Smooth muscle cell (in vitro differentiated cells): ENCODE data around the gene ARID2. TPM values are rescaled to one million over a fixed set of nuclear protein-coding genes. Genes with fewer than 3 reads are reported as not detected.

ENCODE experiments used
- DNase-seq: peaks from one replicate; lab custom pipeline; 2025; ENCODE audit not compliant: unreplicated experiment; lab: John Stamatoyannopoulos, UW
- H2AFZ ChIP-seq: fragments of 200-600 bp; sonication (generic); 2 replicates; pipeline ENCODE4 v1.6.0; 2016; ENCODE audit warnings: antibody characterized with exemption, low read depth, mild to moderate bottlenecking
- H3F3A ChIP-seq: fragments of 200-600 bp; sonication (generic); 2 replicates; pipeline ENCODE4 v1.6.0; 2017; ENCODE audit warnings: antibody characterized with exemption, low read depth
- H3K27ac ChIP-seq: fragments of 200-600 bp; sonication (generic); 2 replicates; pipeline ENCODE4 v1.5.1; 2016; ENCODE audit warnings: low read depth, mild to moderate bottlenecking
- H3K27me3 ChIP-seq: fragments of 200-600 bp; sonication (generic); 2 replicates; pipeline ENCODE4 v1.6.1; 2016; ENCODE audit warnings: low read depth, mild to moderate bottlenecking
- H3K36me3 ChIP-seq: fragments of 200-600 bp; sonication (generic); 2 replicates; pipeline ENCODE4 v1.5.1; 2016; ENCODE audit warnings: low read depth
- H3K4me1 ChIP-seq: fragments of 200-600 bp; sonication (generic); 2 replicates; pipeline ENCODE4 v1.5.1; 2016; ENCODE audit warnings: low read depth
- H3K4me2 ChIP-seq: fragments of 200-600 bp; sonication (generic); 2 replicates; pipeline ENCODE4 v1.6.0; 2016; ENCODE audit warnings: mild to moderate bottlenecking
- H3K4me3 ChIP-seq: fragments of 200-600 bp; sonication (generic); 2 replicates; pipeline ENCODE4 v1.5.1; 2016; ENCODE audit warnings: mild to moderate bottlenecking
- H3K79me2 ChIP-seq: fragments of 200-600 bp; sonication (generic); 2 replicates; pipeline ENCODE4 v1.6.0; 2016; ENCODE audit warnings: low read depth, mild to moderate bottlenecking
- H3K9ac ChIP-seq: fragments of 200-600 bp; sonication (generic); 2 replicates; pipeline ENCODE4 v1.6.0; 2016; ENCODE audit warnings: low read depth
- H3K9me3 ChIP-seq: fragments of 200-600 bp; sonication (generic); replicated peaks from 2 replicates; pipeline ENCODE4 v1.5.1; 2016; ENCODE audit warnings: low read depth
- H4K20me1 ChIP-seq: fragments of 200-600 bp; sonication (generic); 2 replicates; pipeline ENCODE4 v1.6.0; 2016; ENCODE audit warnings: low read depth
- WGBS: methylation state at CpG from one replicate; pipeline ENCODE4 v1.1.7; 2016; ENCODE audit warnings: low lambda C conversion rate; 5-methylcytosine and 5-hydroxymethylcytosine counted together
- polyA plus RNA-seq: library from polyadenylated mRNA; unstranded; fragments of >200 nt; fragmentation: Nextera tagmentation; extraction: Ambion mirVana; gene quantifications from 2 replicates; pipeline ENCODE4 v1.2.1, GENCODE V29; 2016
- total RNA-seq: library from RNA; depleted of rRNA; stranded (reverse); fragments of >200 nt; gene quantifications from 2 replicates; pipeline ENCODE4 v1.2.3, GENCODE V29; 2014
- TF ChIP-seq, protein P1 (sequence below): fragments of 200-600 bp; sonication (generic); IDR thresholded peaks from 2 replicates; pipeline ENCODE4 v1.5.1; 2017; ENCODE audit warnings: borderline replicate concordance, mild to moderate bottlenecking, antibody characterized with exemption; ENCODE audit not compliant: insufficient read depth, poor library complexity, severe bottlenecking

The ARID2 gene
- total and polyA plus RNA-seq, 2 experiments from 2014 or later = 9.9 to 36.2 TPM

DNA sequence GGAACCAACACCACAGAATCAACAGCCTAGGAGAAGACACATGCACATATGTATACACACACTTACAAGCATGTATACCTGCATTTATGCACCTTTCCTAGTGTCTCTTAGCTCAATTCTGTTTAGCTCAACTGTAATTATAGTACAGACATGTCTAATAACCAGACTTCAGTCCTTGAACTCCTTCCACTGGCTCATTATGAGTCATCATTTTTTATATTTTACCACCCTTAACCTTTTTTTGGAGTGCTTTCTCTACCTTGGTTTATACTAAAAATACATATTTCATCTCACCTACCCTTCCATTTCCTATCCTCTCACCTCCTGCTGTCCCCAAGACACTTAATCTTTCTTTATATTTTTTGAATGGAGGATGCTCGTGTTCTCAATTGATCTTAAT lies 110.4 kb downstream of the ARID2 start:
- 100% methylated on average over 1 of the region's 1 CpG for WGBS
- no peak overlapping the region for H3K9ac ChIP-seq
- DNase-seq = no peak

DNA sequence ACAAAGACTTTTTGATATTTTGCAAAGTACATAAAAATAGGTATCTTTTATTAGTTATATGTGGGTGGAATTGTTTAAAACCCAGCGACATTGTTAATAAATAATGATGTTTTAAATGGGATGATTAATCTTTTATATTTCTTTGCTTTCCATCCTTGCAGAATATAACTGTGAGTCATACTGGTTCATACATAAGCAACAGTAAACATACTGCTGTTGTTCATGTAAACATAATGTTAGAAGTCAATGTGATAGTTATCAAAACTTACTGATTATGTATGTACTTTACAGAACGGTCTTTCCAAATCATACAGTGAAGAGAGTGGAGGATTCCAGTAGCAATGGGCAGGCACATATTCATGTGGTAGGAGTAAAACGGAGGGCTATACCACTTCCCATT lies 119.8 kb downstream of the ARID2 start:
- Histone ChIP-seq H4K20me1 (no peaks in the 10 kb centered on the region), H3K4me2 (no peak overlapping the region), H3K9me3 (no peaks in the 10 kb centered on the region), H3K27me3 (no peaks in the 10 kb centered on the region), H3K9ac (no peak overlapping the region), H2AFZ (no peak overlapping the region), H3K4me3 (no peak overlapping the region), H3K79me2 (peaks cover 2% of the 10 kb centered on the region), H3K27ac (no peak overlapping the region), H3F3A (no peaks in the 10 kb centered on the region), H3K4me1 (no peaks in the 10 kb centered on the region), H3K36me3 (peaks cover 38% of the 10 kb centered on the region)
- DNase-seq = no peak
- TF ChIP-seq, protein P1, sequence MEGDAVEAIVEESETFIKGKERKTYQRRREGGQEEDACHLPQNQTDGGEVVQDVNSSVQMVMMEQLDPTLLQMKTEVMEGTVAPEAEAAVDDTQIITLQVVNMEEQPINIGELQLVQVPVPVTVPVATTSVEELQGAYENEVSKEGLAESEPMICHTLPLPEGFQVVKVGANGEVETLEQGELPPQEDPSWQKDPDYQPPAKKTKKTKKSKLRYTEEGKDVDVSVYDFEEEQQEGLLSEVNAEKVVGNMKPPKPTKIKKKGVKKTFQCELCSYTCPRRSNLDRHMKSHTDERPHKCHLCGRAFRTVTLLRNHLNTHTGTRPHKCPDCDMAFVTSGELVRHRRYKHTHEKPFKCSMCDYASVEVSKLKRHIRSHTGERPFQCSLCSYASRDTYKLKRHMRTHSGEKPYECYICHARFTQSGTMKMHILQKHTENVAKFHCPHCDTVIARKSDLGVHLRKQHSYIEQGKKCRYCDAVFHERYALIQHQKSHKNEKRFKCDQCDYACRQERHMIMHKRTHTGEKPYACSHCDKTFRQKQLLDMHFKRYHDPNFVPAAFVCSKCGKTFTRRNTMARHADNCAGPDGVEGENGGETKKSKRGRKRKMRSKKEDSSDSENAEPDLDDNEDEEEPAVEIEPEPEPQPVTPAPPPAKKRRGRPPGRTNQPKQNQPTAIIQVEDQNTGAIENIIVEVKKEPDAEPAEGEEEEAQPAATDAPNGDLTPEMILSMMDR = no peak
- 88% methylated on average over 3 of the region's 3 CpGs for WGBS

More for the DNA sequence above, 110.4 kb downstream of the ARID2 start:
- H2AFZ ChIP-seq = no peak overlapping the region
- no peak overlapping the region for H3K4me3 ChIP-seq
- H3K79me2 ChIP-seq = peaks cover 3% of the 10 kb centered on the region
- no peaks in the 10 kb centered on the region for H3K4me1 ChIP-seq
- TF ChIP-seq, protein P1 = no peak
- peaks cover 18% of the 10 kb centered on the region for H3K36me3 ChIP-seq
- no peaks in the 10 kb centered on the region for H4K20me1 ChIP-seq
- no peaks in the 10 kb centered on the region for H3F3A ChIP-seq
- peaks cover 2% of the 10 kb centered on the region for H3K9me3 ChIP-seq
- no peak overlapping the region for H3K27ac ChIP-seq
- no peak overlapping the region for H3K4me2 ChIP-seq
- H3K27me3 ChIP-seq = no peaks in the 10 kb centered on the region

DNA sequence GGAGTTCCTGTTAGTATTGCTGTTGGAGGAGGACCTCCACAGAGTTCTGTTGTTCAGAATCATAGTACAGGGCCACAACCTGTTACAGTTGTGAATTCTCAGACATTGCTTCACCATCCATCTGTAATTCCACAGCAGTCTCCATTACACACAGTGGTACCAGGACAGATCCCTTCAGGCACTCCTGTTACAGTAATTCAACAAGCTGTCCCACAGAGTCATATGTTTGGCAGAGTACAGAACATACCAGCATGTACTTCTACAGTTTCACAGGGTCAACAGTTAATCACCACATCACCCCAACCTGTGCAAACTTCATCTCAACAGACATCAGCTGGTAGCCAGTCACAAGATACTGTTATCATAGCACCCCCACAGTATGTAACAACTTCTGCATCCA lies 120.8 kb downstream of the ARID2 start:
- H2AFZ ChIP-seq = no peak overlapping the region
- no peaks in the 10 kb centered on the region for H4K20me1 ChIP-seq
- H3K27me3 ChIP-seq = no peaks in the 10 kb centered on the region
- no peak for DNase-seq
- TF ChIP-seq, protein P1 = no peak
- H3K79me2 ChIP-seq = peaks cover 8% of the 10 kb centered on the region
- no peaks in the 10 kb centered on the region for H3F3A ChIP-seq
- H3K4me3 ChIP-seq = no peak overlapping the region
- no peak overlapping the region for H3K9ac ChIP-seq
- no peaks in the 10 kb centered on the region for H3K4me1 ChIP-seq
- peaks cover 38% of the 10 kb centered on the region for H3K36me3 ChIP-seq
- no peaks in the 10 kb centered on the region for H3K9me3 ChIP-seq
- no peak overlapping the region for H3K27ac ChIP-seq
- H3K4me2 ChIP-seq = no peak overlapping the region

DNA sequence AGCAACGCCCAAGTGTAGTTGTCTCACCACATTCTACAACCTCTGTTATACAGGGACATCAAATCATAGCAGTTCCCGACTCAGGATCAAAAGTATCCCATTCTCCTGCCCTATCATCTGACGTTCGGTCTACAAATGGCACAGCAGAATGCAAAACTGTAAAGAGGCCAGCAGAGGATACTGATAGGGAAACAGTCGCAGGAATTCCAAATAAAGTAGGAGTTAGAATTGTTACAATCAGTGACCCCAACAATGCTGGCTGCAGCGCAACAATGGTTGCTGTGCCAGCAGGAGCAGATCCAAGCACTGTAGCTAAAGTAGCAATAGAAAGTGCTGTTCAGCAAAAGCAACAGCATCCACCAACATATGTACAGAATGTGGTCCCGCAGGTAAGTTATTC lies 123.0 kb downstream of the ARID2 start:
- Histone ChIP-seq H3K36me3 (peaks cover 38% of the 10 kb centered on the region), H3K79me2 (peaks cover 9% of the 10 kb centered on the region), H3K4me1 (no peaks in the 10 kb centered on the region), H3K4me2 (no peak overlapping the region), H3K9ac (no peak overlapping the region), H3K27me3 (no peaks in the 10 kb centered on the region), H3K27ac (no peak overlapping the region), H3K4me3 (no peak overlapping the region), H4K20me1 (no peaks in the 10 kb centered on the region), H3F3A (no peaks in the 10 kb centered on the region), H2AFZ (no peak overlapping the region), H3K9me3 (no peaks in the 10 kb centered on the region)
- WGBS = 99% methylated on average over 7 of the region's 7 CpGs
- TF ChIP-seq, protein P1 = no peak
- no peak for DNase-seq
